IMR-90 (cell line): ENCODE results near the gene KRTAP3-1. TPM values are rescaled to one million over a fixed set of nuclear protein-coding genes. Genes with fewer than 3 reads are reported as not detected.
A peak's percentile ranks its signal among the peaks of the same experiment; 100 is the strongest.

Experiments used
- ATAC-seq: fragments of 200-7000 bp; cut with Tn5 transposase; 2 replicates; pipeline ENCODE4 v1.9.1; 2020; ENCODE audit warnings: low read depth, mild to moderate bottlenecking, moderate library complexity
- BruUV-seq: library from RNA; stranded (reverse); fragments of 400-500 nt; replicated peaks from 2 replicates; lab custom pipeline; 2021; lab: Mats Ljungman, UMichigan
- CTCF ChIA-PET: fragments of 300-600 bp; formaldehyde crosslinking; extraction: SDS; loops from one replicate; lab custom pipeline; 2021; ENCODE audit warnings: antibody characterized with exemption; lab: Yijun Ruan, JAX
- POLR2A ChIA-PET: fragments of 300-600 bp; sonication (Branson Sonifier 250); formaldehyde crosslinking; loops from one replicate; lab custom pipeline; 2022; ENCODE audit warnings: antibody characterized with exemption; ENCODE audit not compliant: unreplicated experiment; lab: Charles Lee
- DNase-seq: peaks from one replicate; pipeline ENCODE4 v3.0.0; 2013
- H2AFZ ChIP-seq: replicated peaks from 2 replicates; pipeline ENCODE3; 2013; ENCODE audit warnings: low read length, mild to moderate bottlenecking; ENCODE audit not compliant: poor library complexity
- H2AK5ac ChIP-seq: 2 replicates; pipeline ENCODE4 v1.6.1; 2013; ENCODE audit warnings: low read depth, low read length, inconsistent platforms
- H2AK9ac ChIP-seq: replicated peaks from 2 replicates; pipeline ENCODE3; 2013; ENCODE audit warnings: mild to moderate bottlenecking, low read depth, low read length, moderate library complexity; ENCODE audit not compliant: poor library complexity
- H2BK120ac ChIP-seq: 2 replicates; pipeline ENCODE4 v1.6.1; 2013; ENCODE audit warnings: low read depth, low read length, inconsistent platforms
- H2BK15ac ChIP-seq: 3 replicates; pipeline ENCODE4 v1.6.1; 2013; ENCODE audit warnings: low read depth, low read length, inconsistent platforms
- H2BK20ac ChIP-seq: 2 replicates; pipeline ENCODE4 v1.6.1; 2013; ENCODE audit warnings: low read depth, mild to moderate bottlenecking, inconsistent platforms, low read length, moderate library complexity
- H2BK5ac ChIP-seq: 2 replicates; pipeline ENCODE4 v1.6.1; 2013; ENCODE audit warnings: mild to moderate bottlenecking, low read depth, low read length, inconsistent platforms; ENCODE audit not compliant: poor library complexity, severe bottlenecking
- H3K14ac ChIP-seq: replicated peaks from 2 replicates; pipeline ENCODE4 v1.6.1; 2013; ENCODE audit warnings: low read depth, low read length, inconsistent platforms
- H3K18ac ChIP-seq: 2 replicates; pipeline ENCODE4 v1.6.1; 2013; ENCODE audit warnings: low read depth, low read length, control low read depth
- H3K23ac ChIP-seq: 2 replicates; pipeline ENCODE4 v1.6.1; 2013; ENCODE audit warnings: low read depth, low read length, inconsistent platforms
- H3K27ac ChIP-seq: 2 replicates; pipeline ENCODE4 v1.5.1; 2013; ENCODE audit warnings: mild to moderate bottlenecking, control low read depth, low read length; ENCODE audit not compliant: insufficient read depth
- H3K27me3 ChIP-seq: 2 replicates; pipeline ENCODE4 v1.6.1; 2013; ENCODE audit warnings: low read length; ENCODE audit not compliant: control insufficient read depth, insufficient read depth
- H3K36me3 ChIP-seq: 2 replicates; pipeline ENCODE4 v1.6.1; 2013; ENCODE audit warnings: low read length, mixed read lengths; ENCODE audit not compliant: control insufficient read depth, insufficient read depth
- H3K4ac ChIP-seq: 2 replicates; pipeline ENCODE4 v1.6.1; 2013; ENCODE audit warnings: low read depth, low read length, inconsistent platforms
- H3K4me1 ChIP-seq: 2 replicates; pipeline ENCODE4 v1.6.1; 2013; ENCODE audit warnings: low read length, mixed read lengths; ENCODE audit not compliant: control insufficient read depth, insufficient read depth
- H3K4me2 ChIP-seq: 2 replicates; pipeline ENCODE4 v1.6.1; 2013; ENCODE audit warnings: low read depth, mild to moderate bottlenecking, control low read depth, low read length, moderate library complexity
- H3K4me3 ChIP-seq: 2 replicates; pipeline ENCODE4 v1.5.1; 2013; ENCODE audit warnings: low read depth, mild to moderate bottlenecking, control low read depth, low read length, moderate library complexity; ENCODE audit not compliant: insufficient read depth
- H3K56ac ChIP-seq: 2 replicates; pipeline ENCODE4 v1.6.1; 2013; ENCODE audit warnings: low read length, inconsistent platforms; ENCODE audit not compliant: insufficient read depth; ENCODE audit errors: extremely low read depth
- H3K79me1 ChIP-seq, 2 experiments: 2 replicates each; pipeline ENCODE4 v1.6.1; 2013; ENCODE audit warnings: low read length in 2 of 2, inconsistent platforms in 1 of 2, low read depth in 1 of 2
- H3K9ac ChIP-seq: 2 replicates; pipeline ENCODE4 v1.6.1; 2013; ENCODE audit warnings: low read depth, low read length, control low read depth
- H3K9me1 ChIP-seq: 2 replicates; pipeline ENCODE4 v1.6.1; 2013; ENCODE audit warnings: low read length, inconsistent platforms; ENCODE audit not compliant: insufficient read depth
- H3K9me3 ChIP-seq: 2 replicates; pipeline ENCODE4 v1.6.1; 2013; ENCODE audit warnings: low read length; ENCODE audit not compliant: control insufficient read depth, insufficient read depth
- H4K20me1 ChIP-seq: 2 replicates; pipeline ENCODE4 v1.6.1; 2013; ENCODE audit warnings: low read length, inconsistent platforms; ENCODE audit not compliant: insufficient read depth
- H4K5ac ChIP-seq: 2 replicates; pipeline ENCODE4 v1.6.1; 2013; ENCODE audit warnings: mild to moderate bottlenecking, low read depth, low read length, control low read depth
- H4K8ac ChIP-seq, 2 experiments: 2 replicates each; pipeline ENCODE4 v1.6.1; 2013; ENCODE audit warnings: low read depth in 2 of 2, low read length in 2 of 2, control low read depth in 1 of 2, inconsistent platforms in 1 of 2
- H4K91ac ChIP-seq: 2 replicates; pipeline ENCODE4 v1.6.1; 2013; ENCODE audit warnings: low read depth, low read length, inconsistent platforms; ENCODE audit not compliant: insufficient read depth
- CHD1 ChIP-seq: IDR thresholded peaks from 2 replicates; pipeline ENCODE4 v1.6.1; 2012; ENCODE audit warnings: low read depth, low read length, improper control_type of control experiment
- WGBS, 2 experiments: methylation state at CpG; one replicate each; pipeline versions ENCODE4 v1.1.5 to v1.1.7; 2013; ENCODE audit warnings: missing lambda C conversion rate in 2 of 2; ENCODE audit not compliant: insufficient read length in 1 of 2; ENCODE audit errors: extremely low coverage in 2 of 2; 5-methylcytosine and 5-hydroxymethylcytosine counted together
- dilution Hi-C: fragments of 300-500 bp; cut with HindIII; formaldehyde crosslinking; loops from one replicate; pipeline ENCODE4 v1.14.3; 2018; ENCODE audit warnings: low sequenced_read_pairs; ENCODE audit not compliant: unreplicated experiment
- in situ Hi-C: fragments of 300-500 bp; cut with MboI; formaldehyde crosslinking; loops from 3 replicates; pipeline ENCODE4 v1.14.3; 2019; ENCODE audit warnings: low sequenced_read_pairs, inconsistent platforms, mixed read lengths
- intact Hi-C: fragments of 100-400 bp; cut with micrococcal nuclease; formaldehyde crosslinking; loops from 2 replicates; pipeline ENCODE4 v1.10.0; 2022
- polyA plus RNA-seq, 3 experiments: library from polyadenylated mRNA; depleted of rRNA; stranded (reverse); fragments of >200 nt; gene quantifications; 2 replicates each; pipeline ENCODE4 v1.2.3, GENCODE V29; 2012; ENCODE audit warnings: low replicate concordance in 1 of 3
- total RNA-seq: library from RNA; depleted of rRNA; stranded (reverse); fragments of >200 nt; gene quantifications from 2 replicates; pipeline ENCODE4 v1.2.3, GENCODE V29; 2012

Gene KRTAP3-1
- total and polyA plus RNA-seq, 2 of the 4 experiments (the other 2 are of a cell fraction) = not detected

DNA sequence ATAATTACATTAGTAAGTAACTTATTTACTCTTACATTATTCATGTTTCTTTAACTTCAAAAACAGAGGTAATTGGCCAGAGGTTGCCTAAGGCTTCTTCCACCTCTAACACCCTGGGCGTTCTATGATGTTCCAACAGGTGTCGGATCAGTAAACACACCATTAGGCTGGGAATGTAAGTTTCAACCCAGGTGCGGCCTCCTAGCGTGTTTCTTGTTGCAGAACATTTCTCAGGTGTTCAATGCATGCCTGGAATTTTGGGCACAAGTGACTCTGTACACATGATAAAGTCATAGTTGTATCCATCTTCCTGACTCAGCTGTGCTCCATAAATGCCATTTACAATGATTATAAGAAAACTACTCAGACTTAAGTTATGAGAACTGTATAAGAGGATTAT, 45.1 kb upstream of the KRTAP3-1 start:
- ChIA-PET POLR2A (no interaction called here), CTCF (no interaction called here)
- no peak overlapping the region for H2BK5ac ChIP-seq
- DNase-seq = no peak
- H3K18ac ChIP-seq = peak overlapping the region; percentile 9; the same call in 1 of the 2 replicates
- H3K14ac ChIP-seq = no peak overlapping the region
- no peak overlapping the region for H3K23ac ChIP-seq
- H3K27ac ChIP-seq = no peak overlapping the region
- no peak overlapping the region; a peak in 1 of 4 replicates for H4K8ac ChIP-seq
- peak overlapping the region; percentile 4; the same call in 1 of the 2 replicates for H2BK20ac ChIP-seq
- H3K27me3 ChIP-seq = no peaks in the 10 kb centered on the region
- no peak overlapping the region for H4K5ac ChIP-seq
- no peak overlapping the region for H2AK9ac ChIP-seq
- BruUV-seq = no TSS peak
- H3K4me1 ChIP-seq = peaks cover 6% of the 10 kb centered on the region
- no peak for TF ChIP-seq CHD1
- H2AK5ac ChIP-seq = peak overlapping the region; percentile 36; the same call in 1 of the 2 replicates
- in situ Hi-C loops (no loop called here), intact Hi-C loops (no loop called here), dilution Hi-C loops (no loop called here)
- no peaks in the 10 kb centered on the region for H3K36me3 ChIP-seq
- H3K9ac ChIP-seq = no peak overlapping the region
- 0 out of 2 replicates have a peak overlapping the region, but pooled peaks have one; percentile 15 for H3K4ac ChIP-seq
- H3K9me3 ChIP-seq = no peaks in the 10 kb centered on the region
- H3K4me3 ChIP-seq = no peak overlapping the region
- H2BK15ac ChIP-seq = no peak overlapping the region; the same call in 2 of the 3 replicates
- peaks cover 5% of the 10 kb centered on the region; the same call in 1 of the 2 replicates for H3K9me1 ChIP-seq
- no peak overlapping the region for H2AFZ ChIP-seq
- H4K91ac ChIP-seq = 0 out of 2 replicates have a peak overlapping the region, but pooled peaks have one; percentile 17
- no peaks in the 10 kb centered on the region for H4K20me1 ChIP-seq
- ATAC-seq = no peak
- no peak overlapping the region for H3K56ac ChIP-seq
- H2BK120ac ChIP-seq = peak overlapping the region; percentile 9; the same call in 1 of the 2 replicates
- no peaks in the 10 kb centered on the region for H3K79me1 ChIP-seq
- WGBS, 2 experiments = 90% methylated on average over 2 of the region's 4 CpGs; no CpG with 5 or more reads in 1 of the 2 experiments
- no peak overlapping the region for H3K4me2 ChIP-seq
